GM12891 (cell line): Measurements from ENCODE around the gene SLC12A7.

Experiments
- PAX5 ChIP-seq: IDR thresholded peaks from 2 replicates; pipeline ENCODE4 v1.6.1; 2011; ENCODE audit warnings: low read length, moderate library complexity, mild to moderate bottlenecking; ENCODE audit not compliant: insufficient read depth, severe bottlenecking
- POLR2A ChIP-seq: IDR thresholded peaks from 2 replicates; pipeline ENCODE4 v1.6.1; 2011; ENCODE audit warnings: low read depth, low read length, control low read depth
- POLR2AphosphoS5 ChIP-seq: IDR thresholded peaks from 2 replicates; pipeline ENCODE4 v1.6.1; 2011; ENCODE audit warnings: low read depth, low read length, control low read depth
- TAF1 ChIP-seq: IDR thresholded peaks from 2 replicates; pipeline ENCODE4 v1.6.1; 2011; ENCODE audit warnings: low read depth, low read length, control low read depth

DNA sequence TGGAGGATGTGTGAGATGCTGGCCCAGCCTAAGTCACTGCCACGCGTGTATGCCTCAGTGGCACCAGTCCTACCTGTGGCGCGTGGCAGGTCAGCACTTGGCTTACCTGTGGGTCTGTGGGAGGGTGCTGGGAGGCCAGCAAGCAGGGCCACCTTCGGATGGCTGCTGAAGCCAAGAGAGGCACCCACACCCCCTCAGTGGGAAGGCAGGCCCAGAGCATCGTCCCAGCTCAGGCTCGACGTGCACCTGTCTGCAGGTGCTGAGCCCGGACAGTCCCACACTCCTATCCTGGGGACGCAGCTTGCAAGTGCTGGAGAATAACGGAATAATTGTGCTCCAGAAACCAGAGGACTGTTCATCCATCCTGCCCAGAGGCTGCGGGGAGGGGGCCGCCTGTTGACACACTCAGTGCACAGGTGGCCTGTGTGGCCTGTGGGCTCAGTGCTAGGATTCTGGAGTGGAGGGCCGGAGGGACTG lies 79.3 kb downstream of the SLC12A7 start:
- TF ChIP-seq PAX5 (no peak), POLR2AphosphoS5 (no peak), POLR2A (no peak), TAF1 (no peak)
